Thyroid gland (tissue), 4 donors: ENCODE results near the gene FRMD4B. TPM values are rescaled to one million over a fixed set of nuclear protein-coding genes. Genes with fewer than 3 reads are reported as not detected.

Experiments
- DNase-seq, 2 donors: peaks; one replicate each; pipeline ENCODE4 v3.0.0-alpha.2; 2019
- H3K27ac ChIP-seq, 3 donors: fragments of 200-600 bp; sonication (generic); 1 replicate in 2 of 3; 2 replicates in 1 of 3; pipeline ENCODE4 v1.5.1; 2016 to 2019; ENCODE audit warnings: mild to moderate bottlenecking in 1 of 3, moderate library complexity in 1 of 3
- H3K27me3 ChIP-seq: fragments of 200-600 bp; sonication (generic); one replicate; pipeline ENCODE4 v1.5.1; 2019
- H3K36me3 ChIP-seq, 2 donors: fragments of 200-600 bp; sonication (generic); one replicate each; pipeline ENCODE4 v1.5.1; 2016 to 2019
- H3K4me1 ChIP-seq, 2 donors: fragments of 200-600 bp; sonication (generic); one replicate each; pipeline ENCODE4 v1.5.1; 2017 to 2019
- H3K4me3 ChIP-seq, 3 donors: fragments of 200-600 bp; sonication (generic); replicated peaks in 1 of 3; 1 replicate in 2 of 3; 2 replicates in 1 of 3; pipeline ENCODE4 v1.5.1; 2016; ENCODE audit warnings: mild to moderate bottlenecking in 1 of 3
- H3K9me3 ChIP-seq: fragments of 200-600 bp; sonication (generic); one replicate; pipeline ENCODE4 v1.5.1; 2017
- CTCF ChIP-seq, 6 experiments: fragments of 200-600 bp in 3 of 6; fragments of 450-650 bp in 3 of 6; sonication (generic) in 3 of 6; IDR thresholded peaks; one replicate each; pipeline ENCODE4 v1.5.1; 2016 to 2019; ENCODE audit warnings: antibody characterized with exemption in 6 of 6, mild to moderate bottlenecking in 2 of 6, inconsistent platforms in 1 of 6, moderate library complexity in 1 of 6
- POLR2A ChIP-seq, 2 donors: fragments of 450-650 bp; IDR thresholded peaks; one replicate each; pipeline ENCODE4 v1.6.1; 2017; ENCODE audit warnings: antibody characterized with exemption in 2 of 2, mild to moderate bottlenecking in 2 of 2, moderate library complexity in 1 of 2
- WGBS, 2 donors: methylation state at CpG; one replicate each; pipeline ENCODE4 v1.1.5; 2017; 5-methylcytosine and 5-hydroxymethylcytosine counted together
- intact Hi-C: fragments of 100-400 bp; cut with DNase I; formaldehyde crosslinking; loops from one replicate; pipeline ENCODE4 v1.15.1; 2023
- total RNA-seq, 4 donors: library from RNA; depleted of rRNA; stranded (reverse); fragments of >200 nt; gene quantifications; one replicate each; pipeline ENCODE4 v1.2.3, GENCODE V29; 2016

Gene FRMD4B
- total RNA-seq, 4 donors from 2014 or later, result 109 to 224 (median 161) TPM

GRCh38 chr3:69122403-69122802 lies 263.5 kb downstream of the FRMD4B start, which contains the start of gene LMOD3:
LMOD3 (minus strand) TSS chr3:69122595; CDS start chr3:69122386, 209 bp downstream.
- 82 to 83% methylated on average over 3 of the region's 3 CpGs for WGBS, 2 donors
- Histone ChIP-seq H3K36me3 (no peaks in the 10 kb centered on the region), H3K4me1 (no peaks in the 10 kb centered on the region), H3K27me3 (no peaks in the 10 kb centered on the region), H3K9me3 (no peaks in the 10 kb centered on the region), H3K4me3 (no peak within 1 kb of the TSS), H3K27ac (no peak within 1 kb of the TSS)
- no peak for DNase-seq
- TF ChIP-seq POLR2A (IDR thresholded peaks at IDR 0.05), result no peak
- intact Hi-C loops, result no loop called here

- H3K27ac ChIP-seq, result no peak overlapping the region
- no peak for TF ChIP-seq POLR2A (IDR thresholded peaks at IDR 0.05)
- no peak for TF ChIP-seq CTCF (IDR thresholded peaks at IDR 0.05)
- H3K4me1 ChIP-seq, result peaks cover 0 to 4% of the 10 kb centered on the region in 2 donors
- no peak for DNase-seq
- no peaks in the 10 kb centered on the region for H3K9me3 ChIP-seq
- H3K36me3 ChIP-seq, result no peaks in the 10 kb centered on the region
- no peak overlapping the region for H3K4me3 ChIP-seq
- WGBS, 2 donors, result 72 to 75% methylated on average over 8 of the region's 8 CpGs
- no peaks in the 10 kb centered on the region for H3K27me3 ChIP-seq
- intact Hi-C loops, result no loop called here
Measured at GRCh38 chr3:69121950-69122349, 263.9 kb downstream of the FRMD4B start.

GRCh38 chr3:69121513-69121912 lies 264.4 kb downstream of the FRMD4B start:
- WGBS, 2 donors, result 88 to 89% methylated on average over 6 of the region's 6 CpGs
- H3K27me3 ChIP-seq, result no peaks in the 10 kb centered on the region
- TF ChIP-seq POLR2A (IDR thresholded peaks at IDR 0.05), result no peak
- H3K4me3 ChIP-seq, result no peak overlapping the region
- intact Hi-C loops, result no loop called here
- H3K4me1 ChIP-seq, result peaks cover 2 to 8% of the 10 kb centered on the region in 2 donors
- no peaks in the 10 kb centered on the region for H3K9me3 ChIP-seq
- no peak overlapping the region for H3K27ac ChIP-seq
- H3K36me3 ChIP-seq, result no peaks in the 10 kb centered on the region
- no peak for DNase-seq

- H3K36me3 ChIP-seq, result no peaks in the 10 kb centered on the region
- peak; percentile 72 to 78 for DNase-seq
- H3K4me1 ChIP-seq, result peaks cover 7 to 12% of the 10 kb centered on the region in 2 donors
- intact Hi-C loops, result no loop called here
- H3K9me3 ChIP-seq, result no peaks in the 10 kb centered on the region
- no peak overlapping the region for H3K4me3 ChIP-seq
- peak; percentile 71 to 92 (median 80) for TF ChIP-seq CTCF (IDR thresholded peaks at IDR 0.05)
- TF ChIP-seq POLR2A (IDR thresholded peaks at IDR 0.05), result no peak
- WGBS, 2 donors, result 0% methylated on average over 1 of the region's 1 CpG
- H3K27me3 ChIP-seq, result no peaks in the 10 kb centered on the region
- H3K27ac ChIP-seq, result no peak overlapping the region
Measured at GRCh38 chr3:69120879-69121464, 264.9 kb downstream of the FRMD4B start.
